T-helper 22 cell (primary cell): ENCODE results near the gene PSMG3.
"Not testable (repeated sequence)": the region's sequence is repeated elsewhere in the genome, so short reads cannot be mapped to it uniquely, and the experiment has no call there.

ENCODE experiments used
- DNase-seq: peaks from one replicate; pipeline ENCODE4 v3.0.0-alpha.2; 2020; ENCODE audit warnings: low read depth

Gene PSMG3

DNA sequence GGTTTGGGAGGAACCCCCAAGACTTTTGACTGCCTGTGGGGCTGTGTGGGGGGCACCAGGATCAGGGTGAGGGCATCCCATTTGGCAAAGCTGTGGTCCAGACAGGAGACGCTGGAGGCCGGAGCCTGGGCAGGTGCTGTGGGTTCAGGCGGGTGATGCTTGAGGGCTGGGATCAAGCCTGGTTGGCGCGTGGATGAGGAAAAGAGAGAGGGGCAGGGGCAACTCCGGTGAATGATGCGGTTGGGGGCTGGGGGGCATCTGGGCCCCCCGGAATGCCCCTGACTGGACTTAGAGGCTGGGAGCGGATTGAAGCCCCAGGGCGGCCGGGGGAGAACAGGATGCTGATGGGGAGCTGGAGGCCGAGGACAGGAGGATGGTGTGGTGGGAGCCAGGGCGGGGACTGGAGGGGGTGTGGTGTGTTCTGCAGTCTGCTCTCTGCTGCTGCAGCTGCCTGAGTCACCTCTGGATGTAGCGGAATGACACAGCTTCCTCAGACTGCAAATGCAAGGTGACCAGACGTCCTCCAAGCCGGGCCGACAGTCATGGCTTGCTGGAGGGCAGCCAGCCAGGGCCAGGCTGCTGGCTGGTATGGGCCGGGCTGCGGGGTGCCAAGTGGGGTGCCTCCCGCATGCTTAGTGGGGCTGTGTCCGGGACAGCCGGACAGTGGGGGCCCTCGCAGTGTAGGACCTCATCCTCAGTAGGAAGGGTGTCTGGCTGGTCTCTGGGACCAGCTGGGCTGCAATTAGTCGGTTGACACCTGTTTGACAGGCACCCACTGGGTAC, 36.1 kb downstream of the PSMG3 start:
- DNase-seq = no peak

DNA sequence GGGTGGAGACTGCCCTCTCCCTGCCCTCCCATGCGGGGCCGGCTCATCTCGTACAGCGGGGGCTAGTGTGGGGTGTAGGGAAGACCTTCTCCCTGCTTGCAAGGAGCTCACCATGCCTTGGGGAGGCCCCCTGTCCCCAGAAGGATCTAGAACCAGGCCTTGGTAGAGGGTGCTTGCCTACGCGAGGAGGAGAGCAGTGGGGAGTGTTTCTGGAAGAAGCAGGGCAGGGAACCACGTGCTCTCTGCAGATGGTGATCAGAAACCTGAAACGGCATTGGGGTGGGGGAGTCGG, 36.6 kb downstream of the PSMG3 start:
- no peak for DNase-seq

DNA sequence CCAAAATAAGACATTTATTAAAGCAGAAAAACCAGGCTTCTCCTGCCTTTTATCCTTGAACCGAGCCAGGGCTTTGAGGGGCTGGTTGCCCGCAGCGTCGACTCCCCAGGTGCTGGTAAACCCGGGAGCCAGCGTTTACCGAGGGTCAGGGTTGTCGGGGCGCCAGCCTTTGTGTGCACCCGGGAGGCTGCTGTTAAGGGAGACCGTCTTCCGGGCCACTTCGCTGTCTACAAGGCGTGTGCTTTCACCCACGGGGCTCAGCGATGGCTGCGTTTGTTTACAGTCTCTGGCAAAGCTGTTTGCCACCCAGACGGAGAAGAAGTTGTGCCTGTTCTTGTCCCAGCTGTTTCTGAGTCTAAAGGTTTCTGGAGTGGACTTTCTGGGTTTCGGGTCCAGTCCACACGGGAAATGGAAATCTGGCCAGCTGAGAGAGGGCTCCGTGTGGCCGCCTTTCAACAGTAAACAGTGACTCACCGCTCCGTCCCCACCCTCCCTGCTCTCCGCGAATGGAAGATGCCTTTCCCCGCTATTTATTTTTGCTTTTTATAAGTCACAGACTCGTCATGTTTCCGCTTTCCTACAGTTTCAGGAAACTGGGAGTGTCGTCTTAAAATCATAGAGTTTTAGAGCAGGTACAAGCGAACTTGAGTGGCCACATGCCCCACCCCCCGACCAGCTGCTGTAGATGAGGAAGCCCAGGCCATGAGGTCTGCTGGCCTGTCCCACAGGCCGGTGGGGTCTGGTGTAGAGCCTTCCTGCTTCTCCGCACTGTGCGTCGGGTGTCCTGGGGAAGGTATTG, 37.2 kb downstream of the PSMG3 start:
- peak; percentile 56 for DNase-seq

DNA sequence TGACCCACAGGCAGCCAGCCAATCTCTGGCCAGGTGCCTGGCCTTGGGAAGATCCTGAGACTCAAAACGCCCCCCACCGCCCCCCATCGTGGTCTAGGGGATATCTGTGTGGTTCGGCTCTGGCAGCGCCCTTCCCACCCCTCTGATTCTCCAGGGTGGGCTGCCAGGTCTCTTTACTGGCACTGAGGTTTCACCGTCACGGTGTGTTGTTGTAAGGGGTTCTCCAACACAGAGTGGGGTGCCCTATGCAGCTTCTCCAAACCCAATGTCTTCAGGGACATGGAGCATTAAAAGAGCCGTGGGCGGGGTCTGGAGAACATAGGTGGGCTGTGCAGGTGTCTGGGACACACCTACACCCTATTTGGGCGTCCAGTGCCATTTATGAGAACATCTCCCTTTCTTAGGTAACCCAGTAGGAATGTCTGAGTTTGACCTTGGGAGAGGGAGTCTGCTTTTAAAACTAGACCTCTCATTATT, 37.8 kb downstream of the PSMG3 start:
- DNase-seq = no peak

DNA sequence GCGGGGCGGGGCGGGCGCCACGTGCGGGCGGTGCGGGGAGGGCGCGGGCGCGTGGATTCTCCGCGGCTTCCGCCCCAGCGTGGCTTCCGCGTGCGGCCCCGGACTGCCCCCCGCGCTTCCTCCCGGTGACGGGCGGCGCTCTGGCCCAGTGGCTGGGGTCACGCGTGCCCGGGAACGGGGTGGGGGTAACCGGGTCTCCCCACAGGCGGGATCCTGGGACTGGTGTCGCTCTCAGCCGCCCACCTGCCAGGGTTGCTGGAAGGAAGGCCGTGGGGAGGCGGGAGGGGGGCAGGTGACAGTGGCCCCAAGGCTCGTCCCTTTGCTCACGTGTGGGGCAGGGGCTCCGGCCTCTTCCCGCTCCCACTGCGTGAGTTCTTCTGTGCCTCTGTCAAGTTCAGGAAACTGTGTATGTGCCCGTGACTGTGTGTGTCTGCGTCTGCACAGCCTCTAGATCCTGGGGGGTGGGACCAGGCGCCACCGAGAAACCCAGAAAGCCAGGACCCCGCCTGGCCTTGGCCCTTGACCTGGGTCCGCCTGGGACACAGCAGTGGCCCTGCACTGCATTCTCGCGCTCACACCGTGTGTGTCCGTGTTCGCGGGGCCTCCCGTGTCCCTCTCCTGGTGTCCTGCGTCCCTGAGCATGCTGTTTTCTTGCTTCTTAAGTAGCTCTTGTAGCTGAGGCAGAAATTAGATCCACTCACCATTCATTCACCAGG, 38.4 kb downstream of the PSMG3 start:
- peak; percentile 42 for DNase-seq

DNA sequence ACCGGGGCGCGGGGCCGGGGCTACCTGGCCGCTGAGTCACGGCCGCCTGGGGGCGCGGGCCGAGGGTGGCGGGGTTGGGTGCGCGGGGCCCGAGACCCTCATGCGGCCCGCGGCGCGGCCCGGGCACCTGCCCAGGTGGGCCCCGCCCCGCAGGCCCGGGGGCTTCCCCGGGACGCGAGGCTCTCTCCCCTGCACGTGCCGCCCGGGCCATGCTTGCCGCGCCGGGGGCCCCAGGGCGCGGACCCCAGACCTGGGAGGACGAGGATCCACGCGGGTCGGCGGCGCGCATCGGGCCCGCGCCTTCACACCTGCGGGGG, 38.9 kb downstream of the PSMG3 start:
- no peak for DNase-seq

DNA sequence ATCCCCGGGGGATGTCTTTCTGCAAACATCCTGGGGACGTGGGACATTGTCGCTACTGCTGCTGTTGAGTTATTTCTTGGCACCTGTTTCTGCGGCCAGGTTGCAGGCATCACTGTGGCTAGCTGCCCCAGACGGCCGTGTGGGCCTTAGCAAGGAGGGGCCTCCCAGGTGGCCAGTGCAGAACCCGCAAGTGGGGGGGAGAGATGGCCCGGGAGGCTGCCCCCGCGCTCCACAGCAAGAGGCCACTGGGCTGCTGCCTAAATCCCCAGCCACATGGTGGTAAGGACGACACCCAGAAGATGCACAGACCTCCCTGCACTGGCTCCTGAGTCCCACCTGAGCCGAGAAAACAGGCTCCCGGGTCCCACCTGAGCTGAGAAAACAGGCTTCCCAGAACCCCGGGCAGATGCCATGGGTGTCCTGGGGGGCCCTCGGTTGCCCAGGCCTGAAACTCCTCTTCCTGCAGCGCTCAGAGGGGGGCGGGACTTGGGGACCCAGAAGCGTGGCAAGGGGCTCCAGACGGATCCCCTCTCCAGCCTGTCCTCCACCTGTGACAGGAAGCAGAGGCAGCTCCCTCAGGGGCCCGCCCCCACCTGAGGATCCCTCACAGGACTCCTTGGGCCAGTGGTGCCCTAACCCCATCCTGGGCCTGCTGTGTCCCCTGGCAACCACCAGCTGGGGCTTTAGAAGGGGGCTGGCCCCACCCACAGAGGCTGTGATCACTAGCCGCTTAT, 40.3 kb downstream of the PSMG3 start:
- no peak for DNase-seq

DNA sequence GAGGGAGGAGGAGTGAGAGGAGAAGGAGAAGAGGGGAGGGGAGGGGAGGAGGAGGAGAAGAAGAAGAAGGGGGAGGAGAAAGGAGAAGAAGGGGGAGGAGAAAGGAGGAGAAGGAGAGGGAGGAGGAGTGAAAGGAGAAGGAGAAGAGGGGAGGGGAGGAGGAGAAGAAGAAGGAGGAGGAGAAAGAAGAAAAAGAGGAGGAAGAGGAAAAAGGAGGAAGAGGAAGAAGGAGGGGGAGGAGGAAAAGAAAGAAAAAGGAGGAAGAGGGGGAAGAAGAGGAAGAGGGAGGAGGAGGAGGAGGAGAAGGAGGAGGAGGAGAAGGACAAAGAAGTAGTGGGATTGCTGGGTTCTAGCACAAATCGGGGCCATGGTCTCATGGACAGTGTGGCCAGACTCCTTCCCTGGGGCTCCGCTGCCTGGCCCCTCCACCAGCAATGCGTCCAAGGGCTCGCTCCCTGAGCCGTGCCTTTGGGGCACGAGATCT, 43.5 kb downstream of the PSMG3 start:
- no peak for DNase-seq

DNA sequence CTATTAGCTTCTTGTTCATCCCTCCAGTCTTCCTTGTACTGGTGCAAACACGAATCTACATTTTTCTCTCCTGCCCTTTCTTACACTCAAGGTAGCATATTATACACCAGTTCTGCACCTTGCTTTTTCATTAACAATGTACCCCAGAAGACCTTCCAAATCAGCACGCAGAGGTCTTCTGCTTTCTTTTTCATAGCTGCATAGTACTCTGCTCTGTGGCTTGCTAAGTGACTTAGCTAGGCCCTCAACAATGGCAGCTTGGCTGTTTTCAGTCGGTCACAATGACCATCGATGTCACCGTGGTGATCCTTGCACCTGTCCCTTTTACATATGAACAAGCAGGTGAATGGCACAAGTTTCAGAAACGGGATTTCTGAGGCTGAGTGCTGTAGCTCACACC, 44.4 kb downstream of the PSMG3 start:
- DNase-seq = no peak

DNA sequence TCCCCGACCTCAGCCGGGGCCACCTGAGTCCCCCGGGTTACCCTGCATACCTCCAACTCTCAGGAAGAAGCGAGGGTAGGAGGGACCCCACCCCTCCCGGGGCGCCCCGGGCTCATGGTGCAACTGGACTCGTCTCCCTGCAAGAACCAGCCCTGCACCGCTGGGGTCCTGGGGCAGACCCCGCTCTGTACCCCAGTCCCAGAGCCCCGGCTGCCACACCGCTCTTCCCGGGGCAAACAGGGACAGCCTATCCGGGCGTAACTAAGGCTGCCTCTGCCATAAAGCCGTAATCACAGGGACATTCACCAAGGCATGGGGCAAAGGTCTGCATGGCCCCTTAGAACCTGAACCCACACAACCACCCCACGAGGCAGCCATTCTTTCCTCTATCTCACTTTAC, 46.0 kb downstream of the PSMG3 start:
- no peak for DNase-seq

DNA sequence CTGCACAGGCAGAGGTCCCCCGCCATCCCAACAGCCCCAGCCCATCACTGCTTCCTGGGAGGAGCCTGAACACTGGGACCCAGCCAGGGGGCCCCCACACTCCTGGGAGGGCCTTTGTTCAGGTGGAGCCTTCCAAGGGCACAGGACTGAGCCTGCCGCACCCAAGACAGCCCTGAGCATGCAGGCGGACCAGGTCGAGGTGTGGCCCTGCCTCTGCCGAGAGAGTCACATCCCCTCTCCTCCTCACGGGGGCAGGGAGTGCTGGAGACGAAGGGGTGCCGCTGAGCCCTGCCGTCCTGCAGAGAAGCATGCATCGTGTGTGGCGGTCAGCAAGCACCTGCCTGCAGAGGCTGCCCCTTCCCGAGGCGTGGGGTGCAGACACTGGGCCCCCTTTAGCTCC, 46.6 kb downstream of the PSMG3 start:
- no peak for DNase-seq

DNA sequence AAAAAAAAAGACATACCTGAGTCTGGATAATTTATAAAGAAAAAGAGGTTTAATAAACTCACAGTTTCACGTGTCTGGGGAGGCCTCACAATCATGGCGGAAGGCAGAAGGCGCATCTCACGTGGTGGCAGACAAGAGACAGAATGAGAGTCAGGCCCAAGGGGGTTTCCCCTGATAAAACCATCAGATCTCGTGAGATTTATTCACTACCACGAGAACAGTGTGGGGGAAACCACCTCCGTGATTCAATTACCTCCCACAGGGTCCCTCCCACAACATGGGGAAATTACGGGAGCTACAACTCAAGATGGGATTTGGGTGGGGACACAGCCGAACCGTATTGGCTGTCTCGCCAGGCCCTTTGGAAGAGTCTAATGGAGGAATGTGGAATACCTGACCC, 48.4 kb downstream of the PSMG3 start:
- DNase-seq = no peak

DNA sequence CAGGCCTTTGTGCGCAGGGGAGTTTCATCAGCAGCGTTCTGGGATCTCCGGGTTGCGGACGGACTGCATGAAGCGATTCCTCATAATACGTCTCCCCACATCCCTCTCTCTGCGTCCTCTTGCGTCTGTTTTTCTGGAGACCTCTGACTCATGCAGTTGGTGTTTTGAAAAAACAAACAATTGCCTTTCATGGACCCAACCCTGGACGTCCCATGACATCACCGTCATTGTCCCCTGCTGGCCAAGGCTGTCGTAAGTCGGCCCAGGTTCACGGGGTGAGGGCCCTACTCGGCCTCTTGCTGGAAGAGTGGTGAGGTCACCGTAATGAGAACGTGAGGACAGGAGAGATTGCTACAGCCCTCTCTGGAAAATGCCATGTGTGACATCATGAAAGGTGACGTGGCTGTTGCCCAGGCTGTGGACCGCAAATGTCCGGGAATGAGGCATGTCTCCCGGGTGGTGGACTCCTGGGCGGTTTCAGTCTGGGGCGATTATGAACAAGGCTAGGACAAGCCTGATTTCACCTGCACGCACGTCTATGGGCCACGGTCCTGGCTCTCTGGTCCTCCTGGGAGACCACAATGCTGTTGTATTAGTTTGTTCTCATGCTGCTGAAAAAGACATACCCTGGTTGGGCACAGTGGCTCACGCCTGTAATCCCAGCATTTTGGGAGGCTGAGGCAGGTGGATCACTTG, 49.1 kb downstream of the PSMG3 start:
- no peak for DNase-seq

DNA sequence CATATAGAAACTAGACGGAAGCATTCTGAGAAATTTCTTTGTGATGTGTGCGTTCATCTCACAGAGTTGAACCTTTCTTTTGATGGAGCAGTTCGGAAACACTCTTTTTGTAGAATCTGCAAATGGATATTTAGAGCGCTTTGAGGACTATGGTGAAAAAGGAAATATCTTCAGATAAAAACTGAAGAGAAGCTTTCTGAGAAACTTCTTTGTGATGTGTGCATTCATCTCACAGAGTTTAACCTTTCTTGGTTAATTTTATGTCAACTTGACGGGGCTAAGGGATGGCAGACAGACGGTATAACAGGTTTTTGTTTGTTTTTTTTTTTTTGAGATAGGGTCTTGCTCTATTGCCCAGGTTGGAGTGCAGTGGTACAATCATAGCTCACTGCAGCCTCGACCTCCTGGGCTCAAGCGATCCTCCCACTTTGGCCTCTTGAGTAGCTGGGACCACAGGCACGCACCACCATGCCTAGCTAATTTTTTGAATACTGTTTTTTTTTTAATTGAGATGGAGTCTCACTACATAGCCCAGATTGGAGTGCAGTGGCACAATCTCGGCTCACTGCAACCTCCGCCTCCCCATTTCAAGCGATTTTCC, 50.4 kb downstream of the PSMG3 start:
- not testable (repeated sequence) for DNase-seq
